NOMO-1 (cell line): ENCODE results near the gene GADL1.

Experiments
- DNase-seq, 2 experiments: peaks; one replicate each; lab custom pipeline; 2025; ENCODE audit not compliant: unreplicated experiment in 2 of 2; lab: John Stamatoyannopoulos, UW

GADL1 gene

GRCh38 chr3:30729936-30730335, 164.5 kb downstream of the GADL1 start:
- no peak for DNase-seq

GRCh38 chr3:30729512-30729911, 164.9 kb downstream of the GADL1 start:
- no peak for DNase-seq

- DNase-seq = no peak
These were observed 166.3 kb downstream of the GADL1 start for GRCh38 chr3:30728143-30728542.

GRCh38 chr3:30724863-30725262, 169.6 kb downstream of the GADL1 start:
- no peak for DNase-seq

- DNase-seq = no peak
These were observed 171.2 kb downstream of the GADL1 start for GRCh38 chr3:30723211-30723610.

GRCh38 chr3:30721314-30721634, 173.2 kb downstream of the GADL1 start:
- DNase-seq = no peak

- no peak for DNase-seq
These were observed 173.7 kb downstream of the GADL1 start for GRCh38 chr3:30720586-30721313.

GRCh38 chr3:30719536-30719935, 174.9 kb downstream of the GADL1 start:
- DNase-seq = no peak

GRCh38 chr3:30713885-30714503, 180.5 kb downstream of the GADL1 start:
- no peak for DNase-seq

GRCh38 chr3:30712991-30713390, 181.5 kb downstream of the GADL1 start:
- no peak for DNase-seq

- DNase-seq = no peak
These were observed 182.6 kb downstream of the GADL1 start for GRCh38 chr3:30711867-30712266.

- DNase-seq = peak in 1 of 2 experiments; percentile 43
These were observed 183.3 kb downstream of the GADL1 start for GRCh38 chr3:30711151-30711550.

- no peak for DNase-seq
These were observed 184.4 kb downstream of the GADL1 start for GRCh38 chr3:30710017-30710416.

- DNase-seq = no peak
These were observed 186.0 kb downstream of the GADL1 start for GRCh38 chr3:30708472-30708871.

- DNase-seq = no peak
These were observed 186.6 kb downstream of the GADL1 start for GRCh38 chr3:30707825-30708224.

- DNase-seq = no peak
These were observed 189.2 kb downstream of the GADL1 start for GRCh38 chr3:30704931-30705890.

- DNase-seq = no peak
These were observed 191.5 kb downstream of the GADL1 start for GRCh38 chr3:30702828-30703397.

- no peak for DNase-seq
These were observed 192.2 kb downstream of the GADL1 start for GRCh38 chr3:30702038-30702827.

GRCh38 chr3:30700702-30701321, 193.6 kb downstream of the GADL1 start:
- no peak for DNase-seq

GRCh38 chr3:30699927-30700326, 194.5 kb downstream of the GADL1 start:
- DNase-seq = no peak
